Adrenal gland (tissue), 5 donors: ENCODE data around the gene MAST2.

ENCODE experiments used
- CTCF ChIP-seq, 6 experiments: fragments of 450-650 bp in 4 of 6; fragments of 200-600 bp in 2 of 6; sonication (generic) in 1 of 6; IDR thresholded peaks; 1 replicate in 5 of 6; 2 replicates in 1 of 6; pipeline versions ENCODE4 v1.5.1 to v1.8.0; 2016 to 2021; ENCODE audit warnings: antibody characterized with exemption in 6 of 6, mild to moderate bottlenecking in 2 of 6, moderate library complexity in 1 of 6
- POLR2A ChIP-seq, 2 donors: fragments of 450-650 bp; IDR thresholded peaks; one replicate each; pipeline ENCODE4 v1.6.1; 2017; ENCODE audit warnings: antibody characterized with exemption in 2 of 2, mild to moderate bottlenecking in 2 of 2, moderate library complexity in 1 of 2
- donor health status: DM: no; HTN: no; CAD: no.

GRCh38 chr1:46041551-46041950 is 238.1 kb downstream of the MAST2 start:
- TF ChIP-seq CTCF (IDR thresholded peaks at IDR 0.05) (no peak), POLR2A (IDR thresholded peaks at IDR 0.05) (no peak)
